CD4-positive, alpha-beta T cell (primary cell): ENCODE measurements around the gene ZBTB7C. TPM values are rescaled to one million over a fixed set of nuclear protein-coding genes. Genes with fewer than 3 reads are reported as not detected.

Source experiments
- ATAC-seq: fragments of 200-7000 bp; cut with Tn5 transposase; one replicate; pipeline ENCODE4 v1.10.0; 2022; ENCODE audit warnings: mild to moderate bottlenecking; ENCODE audit not compliant: poor library complexity
- CTCF ChIA-PET: fragments of 350-600 bp; sonication (Branson Sonifier 250); formaldehyde crosslinking; loops from one replicate; lab custom pipeline; 2021; ENCODE audit warnings: antibody characterized with exemption, inconsistent platforms; lab: Charles Lee
- POLR2A ChIA-PET: fragments of 350-600 bp; sonication (Branson Sonifier 250); formaldehyde crosslinking; loops from one replicate; lab custom pipeline; 2021; ENCODE audit warnings: antibody characterized with exemption, inconsistent platforms; lab: Charles Lee
- DNase-seq, 14 experiments: peaks; one replicate each; pipeline ENCODE4 v3.0.0-alpha.2; 2013 to 2020; ENCODE audit warnings: mixed read lengths in 2 of 14
- H3K27ac ChIP-seq, 2 donors: one replicate each; pipeline versions ENCODE4 v1.5.1 to v1.7.0; 2013; ENCODE audit warnings: low read length in 2 of 2, low read depth in 1 of 2, mild to moderate bottlenecking in 1 of 2
- H3K27me3 ChIP-seq, 2 experiments: 1 replicate in 1 of 2; 2 replicates in 1 of 2; pipeline versions ENCODE4 v1.6.1 to v1.7.0; 2013; ENCODE audit warnings: low read length in 2 of 2, control low read depth in 1 of 2, mild to moderate bottlenecking in 1 of 2, moderate library complexity in 1 of 2; ENCODE audit not compliant: insufficient read depth in 2 of 2, control insufficient read depth in 1 of 2
- H3K36me3 ChIP-seq: one replicate; pipeline ENCODE4 v1.6.1; 2013; ENCODE audit warnings: low read length, control low read depth; ENCODE audit not compliant: insufficient read depth
- H3K4me1 ChIP-seq: one replicate; pipeline ENCODE4 v1.6.1; 2013; ENCODE audit warnings: low read length, control low read depth; ENCODE audit not compliant: insufficient read depth
- H3K4me3 ChIP-seq: one replicate; pipeline ENCODE4 v1.5.1; 2013; ENCODE audit warnings: mild to moderate bottlenecking, low read length, moderate library complexity
- H3K9me3 ChIP-seq, 2 experiments: 1 replicate in 1 of 2; 2 replicates in 1 of 2; pipeline versions ENCODE4 v1.6.1 to v1.7.0; 2013; ENCODE audit warnings: low read length in 2 of 2, mild to moderate bottlenecking in 2 of 2, control low read depth in 1 of 2, moderate library complexity in 1 of 2; ENCODE audit not compliant: control insufficient read depth in 1 of 2, insufficient read depth in 1 of 2
- H3K27ac Mint-ChIP-seq: one replicate; pipeline ENCODE4 v1.8.0; 2020; ENCODE audit warnings: mixed read lengths
- H3K27me3 Mint-ChIP-seq: one replicate; pipeline ENCODE4 v1.8.0; 2021; ENCODE audit warnings: mixed read lengths
- H3K36me3 Mint-ChIP-seq: one replicate; pipeline ENCODE4 v1.8.0; 2021; ENCODE audit warnings: low read depth, mixed read lengths
- H3K4me1 Mint-ChIP-seq: one replicate; pipeline ENCODE4 v1.8.0; 2021; ENCODE audit warnings: low read depth, mixed read lengths
- H3K4me3 Mint-ChIP-seq: one replicate; pipeline ENCODE4 v1.8.0; 2020; ENCODE audit warnings: mild to moderate bottlenecking, mixed read lengths
- H3K9me3 Mint-ChIP-seq: one replicate; pipeline ENCODE4 v1.8.0; 2020; ENCODE audit warnings: mixed read lengths
- CTCF ChIP-seq: fragments of 200-600 bp; IDR thresholded peaks from one replicate; pipeline ENCODE4 v1.8.0; 2022; ENCODE audit warnings: antibody characterized with exemption, mild to moderate bottlenecking
- intact Hi-C, 2 experiments: fragments of 100-400 bp; cut with DNase I in 1 of 2; cut with micrococcal nuclease in 1 of 2; formaldehyde crosslinking; loops; one replicate each; pipeline versions ENCODE4 v1.15.1 to v1.9.0; 2023 to 2025; cut with DNase I, micrococcal nuclease
- total RNA-seq, 174 experiments: library from RNA in 2 of 174; stranded (reverse) in 2 of 174; gene quantifications; one replicate each; pipeline ENCODE4 v1.2.3 and lab custom pipeline; 2021 to 2026

Gene ZBTB7C
- total RNA-seq, 2 experiments from 2014 or later = not detected

- no peak overlapping the region for H3K27ac ChIP-seq
- no peaks in the 10 kb centered on the region for H3K9me3 ChIP-seq
- H3K4me1 Mint-ChIP-seq = no peaks in the 10 kb centered on the region
- DNase-seq = no peak
- no peaks in the 10 kb centered on the region for H3K27me3 ChIP-seq
- intact Hi-C loops = no loop called here
- peaks cover 13% of the 10 kb centered on the region for H3K27me3 Mint-ChIP-seq
- no peak overlapping the region for H3K27ac Mint-ChIP-seq
- TF ChIP-seq CTCF = no peak
- H3K36me3 Mint-ChIP-seq = no peaks in the 10 kb centered on the region
- H3K4me1 ChIP-seq = no peaks in the 10 kb centered on the region
- H3K4me3 ChIP-seq = no peak overlapping the region
- POLR2A ChIA-PET = no interaction called here
- H3K9me3 Mint-ChIP-seq = no peaks in the 10 kb centered on the region
- ATAC-seq = no peak
- no peaks in the 10 kb centered on the region for H3K36me3 ChIP-seq
- CTCF ChIA-PET = no interaction called here
- no peak overlapping the region for H3K4me3 Mint-ChIP-seq
These were observed 61.3 kb downstream of the ZBTB7C start for GRCh38 chr18:48347756-48348326.

- no peak overlapping the region for H3K27ac ChIP-seq
- CTCF ChIA-PET = no interaction called here
- H3K9me3 ChIP-seq = no peaks in the 10 kb centered on the region
- Mint-ChIP-seq H3K9me3 (no peaks in the 10 kb centered on the region), H3K36me3 (no peaks in the 10 kb centered on the region), H3K27me3 (peaks cover 9% of the 10 kb centered on the region), H3K4me1 (no peaks in the 10 kb centered on the region), H3K4me3 (no peak overlapping the region), H3K27ac (no peak overlapping the region)
- intact Hi-C loops = no loop called here
- TF ChIP-seq CTCF = no peak
- no peak for ATAC-seq
- no peaks in the 10 kb centered on the region for H3K36me3 ChIP-seq
- H3K4me3 ChIP-seq = no peak overlapping the region
- H3K27me3 ChIP-seq = no peaks in the 10 kb centered on the region
- POLR2A ChIA-PET = no interaction called here
- H3K4me1 ChIP-seq = no peaks in the 10 kb centered on the region
- DNase-seq = no peak
These were observed 63.6 kb downstream of the ZBTB7C start for GRCh38 chr18:48345596-48345995.

GRCh38 chr18:48342581-48342980 is 66.6 kb downstream of the ZBTB7C start:
- Histone ChIP-seq H3K9me3 (no peaks in the 10 kb centered on the region), H3K27ac (no peak overlapping the region), H3K4me1 (no peaks in the 10 kb centered on the region), H3K4me3 (no peak overlapping the region), H3K36me3 (no peaks in the 10 kb centered on the region), H3K27me3 (peaks cover 0 to 3% of the 10 kb centered on the region in 2 experiments)
- Mint-ChIP-seq H3K4me3 (no peak overlapping the region), H3K27me3 (peaks cover 4% of the 10 kb centered on the region), H3K9me3 (no peaks in the 10 kb centered on the region), H3K4me1 (no peaks in the 10 kb centered on the region), H3K27ac (no peak overlapping the region), H3K36me3 (no peaks in the 10 kb centered on the region)
- DNase-seq = no peak
- POLR2A ChIA-PET = no interaction called here
- intact Hi-C loops = no loop called here
- no peak for ATAC-seq
- CTCF ChIA-PET = no interaction called here
- TF ChIP-seq CTCF = no peak
